D721Med (cell line): ENCODE results near the gene EHHADH.

ENCODE experiments used
- DNase-seq: peaks from one replicate; pipeline ENCODE4 v3.0.0; 2011; ENCODE audit warnings: low spot score; ENCODE audit not compliant: insufficient read length
- FAIRE-seq: peaks from 2 replicates; lab custom pipeline; 2011; peaks lifted over from hg19 to GRCh38; lab: Jason Lieb, UNC
- TF ChIP-seq, protein P1 (sequence below): IDR thresholded peaks from 2 replicates; pipeline ENCODE4 v1.5.1; 2012; ENCODE audit warnings: mild to moderate bottlenecking, control low read depth; ENCODE audit not compliant: insufficient read depth; ENCODE audit errors: missing control alignments

Gene EHHADH

DNA sequence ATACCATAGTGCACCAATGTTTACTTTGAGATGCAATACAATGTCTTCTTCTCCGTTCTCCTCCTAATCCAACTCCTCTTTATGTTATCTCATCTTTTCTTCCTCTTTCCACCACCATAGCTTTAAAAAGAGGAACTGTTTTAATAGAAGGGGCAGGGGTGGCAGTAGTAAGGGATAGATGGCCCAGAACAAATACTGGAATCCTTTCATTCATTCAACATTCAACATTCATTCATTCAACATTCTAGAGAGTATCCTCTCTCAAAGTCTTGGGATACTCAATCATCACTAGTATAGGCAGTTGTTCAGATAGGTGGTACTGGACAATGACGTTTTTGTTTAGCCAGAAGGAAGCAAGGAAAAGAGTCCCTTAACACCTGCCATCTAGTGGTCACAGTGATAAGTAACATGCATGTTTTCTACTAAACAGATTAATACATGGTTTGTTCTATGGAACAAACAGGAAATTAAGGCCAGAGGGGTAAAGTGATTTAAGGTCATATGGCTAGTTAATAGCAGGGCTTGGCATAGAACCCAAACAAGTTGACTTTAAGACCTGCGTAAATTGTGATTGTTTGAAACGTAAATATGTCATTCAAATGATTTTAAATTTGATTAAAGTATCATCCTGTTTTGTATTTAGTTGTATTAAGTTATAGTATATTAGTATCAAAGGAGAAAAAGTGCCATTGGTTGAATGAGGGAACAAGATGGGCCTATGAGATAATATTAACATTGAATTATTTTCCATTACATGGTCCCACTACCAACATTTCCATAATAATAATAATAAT lies 26.9 kb upstream of the EHHADH start:
- TF ChIP-seq, protein P1, sequence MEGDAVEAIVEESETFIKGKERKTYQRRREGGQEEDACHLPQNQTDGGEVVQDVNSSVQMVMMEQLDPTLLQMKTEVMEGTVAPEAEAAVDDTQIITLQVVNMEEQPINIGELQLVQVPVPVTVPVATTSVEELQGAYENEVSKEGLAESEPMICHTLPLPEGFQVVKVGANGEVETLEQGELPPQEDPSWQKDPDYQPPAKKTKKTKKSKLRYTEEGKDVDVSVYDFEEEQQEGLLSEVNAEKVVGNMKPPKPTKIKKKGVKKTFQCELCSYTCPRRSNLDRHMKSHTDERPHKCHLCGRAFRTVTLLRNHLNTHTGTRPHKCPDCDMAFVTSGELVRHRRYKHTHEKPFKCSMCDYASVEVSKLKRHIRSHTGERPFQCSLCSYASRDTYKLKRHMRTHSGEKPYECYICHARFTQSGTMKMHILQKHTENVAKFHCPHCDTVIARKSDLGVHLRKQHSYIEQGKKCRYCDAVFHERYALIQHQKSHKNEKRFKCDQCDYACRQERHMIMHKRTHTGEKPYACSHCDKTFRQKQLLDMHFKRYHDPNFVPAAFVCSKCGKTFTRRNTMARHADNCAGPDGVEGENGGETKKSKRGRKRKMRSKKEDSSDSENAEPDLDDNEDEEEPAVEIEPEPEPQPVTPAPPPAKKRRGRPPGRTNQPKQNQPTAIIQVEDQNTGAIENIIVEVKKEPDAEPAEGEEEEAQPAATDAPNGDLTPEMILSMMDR, result peak; percentile 71
- DNase-seq, result peak; percentile 38
- FAIRE-seq, result no peak

GRCh38 chr3:185279587-185280138 lies 25.8 kb upstream of the EHHADH start:
- no peak for DNase-seq
- TF ChIP-seq, protein P1, result no peak
- FAIRE-seq, result no peak

DNA sequence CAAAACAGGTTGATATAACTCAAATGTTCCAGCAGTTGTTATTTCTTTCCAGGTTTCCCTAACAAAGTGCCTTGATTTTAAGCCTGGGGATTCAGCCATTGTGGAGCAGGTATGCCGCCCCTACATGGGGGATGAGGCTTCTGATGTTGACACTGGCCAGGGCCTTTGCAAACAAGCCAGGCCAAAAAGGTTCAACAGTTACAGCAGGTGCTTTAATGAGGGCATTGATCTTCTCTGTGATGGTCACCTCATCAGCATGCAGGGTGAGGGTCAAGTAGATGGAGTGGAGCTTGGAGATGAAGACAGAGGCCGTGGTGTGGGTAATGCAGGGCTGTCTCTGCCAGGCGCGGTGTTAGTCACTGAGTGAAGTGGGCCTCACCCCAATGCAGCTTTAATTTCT lies 22.6 kb upstream of the EHHADH start:
- TF ChIP-seq, protein P1, result no peak
- no peak for FAIRE-seq
- DNase-seq, result no peak

- no peak for FAIRE-seq
Observed at GRCh38 chr3:185272033-185272432, 18.2 kb upstream of the EHHADH start.

GRCh38 chr3:185270956-185271332 lies 17.1 kb upstream of the EHHADH start:
- TF ChIP-seq, protein P1, result no peak
- no peak for DNase-seq
- no peak for FAIRE-seq

More at GRCh38 chr3:185272033-185272432, 18.2 kb upstream of the EHHADH start:
- DNase-seq, result no peak
- TF ChIP-seq, protein P1, result no peak

DNA sequence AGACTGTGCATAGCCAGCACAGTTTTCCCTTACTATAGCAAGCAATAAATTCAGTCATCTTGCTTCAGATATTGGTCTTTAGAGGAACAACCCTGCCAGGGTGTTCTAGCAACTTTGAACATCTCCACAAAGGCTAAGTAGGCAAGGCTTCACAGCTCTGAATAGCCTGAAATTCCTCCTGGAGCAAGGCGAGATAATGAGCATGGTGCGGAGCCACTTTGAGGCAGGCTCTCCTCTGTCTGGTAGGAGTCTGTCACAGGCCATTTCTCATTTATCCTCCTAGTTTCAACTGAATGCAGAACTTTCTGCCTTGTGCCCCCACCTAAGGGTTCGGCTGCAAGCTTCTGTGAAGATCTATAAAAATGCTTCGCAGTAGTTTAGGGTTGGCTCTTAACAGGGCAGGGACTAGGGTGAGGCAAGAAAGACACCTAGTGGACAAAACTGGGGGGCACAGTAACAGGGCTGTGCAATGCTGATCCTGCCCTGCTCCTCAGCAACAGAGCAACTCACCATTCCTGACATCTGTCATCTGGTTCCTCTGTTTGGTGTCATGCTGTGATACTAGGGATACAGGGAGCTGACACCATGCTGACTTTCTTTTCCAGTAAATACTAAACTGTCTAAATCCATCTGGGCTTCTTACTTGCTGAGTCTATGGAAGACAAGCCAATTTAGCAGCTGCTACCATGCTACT lies 16.6 kb upstream of the EHHADH start:
- FAIRE-seq, result no peak
- TF ChIP-seq, protein P1, result peak; percentile 41
- no peak for DNase-seq
